Activated CD8-positive, alpha-beta memory T cell treated with anti-CD3 and anti-CD28 coated beads for 4 hours (primary cell): Measurements from ENCODE around the gene NXF2B.
"Not testable (repeated sequence)": the region's sequence is repeated elsewhere in the genome, so short reads cannot be mapped to it uniquely, and the experiment has no call there.

Experiments used
- DNase-seq, 2 donors: peaks; one replicate each; pipeline ENCODE4 v3.0.0-alpha.2; 2020; ENCODE audit warnings: low read depth in 2 of 2

NXF2B gene, protein sequence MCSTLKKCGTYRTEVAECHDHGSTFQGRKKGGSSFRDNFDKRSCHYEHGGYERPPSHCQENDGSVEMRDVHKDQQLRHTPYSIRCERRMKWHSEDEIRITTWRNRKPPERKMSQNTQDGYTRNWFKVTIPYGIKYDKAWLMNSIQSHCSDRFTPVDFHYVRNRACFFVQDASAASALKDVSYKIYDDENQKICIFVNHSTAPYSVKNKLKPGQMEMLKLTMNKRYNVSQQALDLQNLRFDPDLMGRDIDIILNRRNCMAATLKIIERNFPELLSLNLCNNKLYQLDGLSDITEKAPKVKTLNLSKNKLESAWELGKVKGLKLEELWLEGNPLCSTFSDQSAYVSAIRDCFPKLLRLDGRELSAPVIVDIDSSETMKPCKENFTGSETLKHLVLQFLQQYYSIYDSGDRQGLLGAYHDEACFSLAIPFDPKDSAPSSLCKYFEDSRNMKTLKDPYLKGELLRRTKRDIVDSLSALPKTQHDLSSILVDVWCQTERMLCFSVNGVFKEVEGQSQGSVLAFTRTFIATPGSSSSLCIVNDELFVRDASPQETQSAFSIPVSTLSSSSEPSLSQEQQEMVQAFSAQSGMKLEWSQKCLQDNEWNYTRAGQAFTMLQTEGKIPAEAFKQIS

DNA sequence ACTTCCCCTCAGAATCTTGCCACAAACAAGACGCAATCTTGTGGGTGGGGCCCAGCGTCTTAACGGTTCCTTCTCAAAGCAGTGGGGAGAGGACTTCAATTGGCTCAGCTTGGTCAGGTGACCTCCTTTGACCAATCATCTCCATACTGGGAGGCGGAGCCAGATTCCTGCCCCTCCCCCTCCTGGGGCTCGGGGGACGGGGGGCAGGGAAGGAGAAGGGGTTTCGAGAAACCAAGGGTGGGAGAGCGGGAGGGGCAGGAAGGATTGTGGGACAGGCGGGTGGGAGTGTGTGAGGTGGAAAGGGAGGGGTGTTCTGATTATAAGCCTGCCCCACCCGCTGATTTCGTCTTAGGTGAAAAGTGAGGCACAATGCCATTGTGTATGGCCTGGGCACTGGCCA lies at the start of gene NXF2B:
Gene NXF2B (minus strand): TSS at position 101 of the 400 bp plus-strand sequence. CDS start 59,972 bp downstream, outside the sequence.
- not testable (repeated sequence) for DNase-seq

GRCh38 chrX:102478765-102479164 lies 39.0 kb upstream of the NXF2B start:
- not testable (repeated sequence) for DNase-seq

DNA sequence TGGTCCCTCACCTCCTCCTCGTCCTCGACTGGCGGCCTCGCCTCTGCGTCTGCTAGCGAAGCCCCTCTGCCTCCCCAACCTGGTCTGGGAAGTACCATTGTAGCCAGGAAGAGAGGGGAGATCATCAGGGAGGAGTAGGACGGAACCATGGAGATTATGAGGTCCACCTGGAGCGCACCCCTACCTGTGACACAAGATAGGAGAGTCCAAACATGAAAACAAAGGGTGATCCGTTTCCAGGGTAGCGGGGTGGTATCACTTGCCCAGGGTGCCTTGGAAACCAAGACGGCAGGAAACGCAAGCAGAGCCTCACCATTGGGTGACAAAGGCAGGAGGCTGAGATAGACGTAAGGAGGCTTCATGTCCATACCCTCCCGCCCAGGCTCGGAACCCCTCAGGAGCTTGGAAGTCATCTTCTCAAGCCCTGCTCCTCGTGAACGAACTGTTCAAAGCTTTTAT lies 32.0 kb upstream of the NXF2B start, which contains the start of gene TCP11X2:
Gene TCP11X2 (minus strand): TSS at position 51 of the 459 bp plus-strand sequence.
- DNase-seq = not testable (repeated sequence)

DNA sequence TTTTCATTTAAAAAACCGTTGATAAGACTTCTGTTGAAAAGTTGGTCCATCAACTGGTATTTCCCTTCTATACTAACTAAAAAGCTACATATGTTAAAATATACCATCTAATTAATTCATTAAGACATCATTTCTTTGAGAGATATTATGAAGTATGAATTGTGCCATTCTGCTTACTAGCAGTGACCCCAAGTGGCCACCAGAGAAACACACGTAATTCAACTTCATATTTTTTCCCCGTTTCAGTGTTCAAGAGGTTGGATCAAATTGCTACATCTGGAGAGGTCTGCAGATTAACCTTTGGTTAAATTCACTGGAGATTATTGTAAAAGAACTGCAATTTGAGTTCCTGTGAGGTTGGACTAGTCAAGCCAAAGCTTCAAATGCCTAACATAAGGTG lies 30.4 kb upstream of the NXF2B start:
- DNase-seq = not testable (repeated sequence)

GRCh38 chrX:102458615-102459014 lies 18.8 kb upstream of the NXF2B start:
- not testable (repeated sequence) for DNase-seq

- not testable (repeated sequence) for DNase-seq
These were observed 25.3 kb downstream of the NXF2B start for GRCh38 chrX:102414493-102414892.

DNA sequence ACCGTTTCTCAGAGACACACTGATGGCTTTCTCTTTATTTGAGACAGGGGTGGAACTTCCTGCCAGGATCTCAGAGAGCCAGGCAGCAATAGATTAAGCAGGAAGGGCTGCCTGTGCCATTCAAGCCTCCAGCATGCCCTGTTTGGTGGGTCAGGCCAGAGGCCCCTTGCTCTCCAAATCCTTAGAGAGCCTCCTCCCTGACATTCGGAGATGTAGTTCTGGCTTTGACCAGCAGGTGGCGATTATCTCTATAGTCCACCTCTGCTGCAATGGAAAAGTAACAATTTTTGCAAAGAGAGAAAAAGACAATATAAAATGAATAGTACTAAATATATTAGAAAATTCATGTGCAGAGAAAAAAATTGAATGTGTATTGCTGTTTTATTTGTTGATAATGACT lies 93.9 kb downstream of the NXF2B start:
- DNase-seq = peak; percentile 24 to 39

DNA sequence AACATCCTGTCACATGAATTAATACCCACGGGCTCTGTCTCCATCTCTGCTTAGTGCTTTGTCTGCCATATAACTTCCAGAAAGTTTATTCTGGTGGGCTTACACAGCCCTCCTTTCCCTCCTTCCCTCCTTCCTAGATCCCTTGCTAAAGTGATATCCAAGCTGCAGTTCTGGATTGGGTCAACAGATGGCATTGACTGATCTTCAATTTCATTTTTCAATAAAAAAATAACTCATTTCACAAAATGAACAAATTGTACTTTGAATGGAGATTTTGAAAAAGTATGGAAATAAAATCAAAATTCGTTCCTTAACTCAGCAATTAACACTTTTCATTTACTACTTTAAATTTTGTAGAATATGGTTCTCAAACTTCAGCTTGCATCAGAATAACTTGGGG lies 97.9 kb downstream of the NXF2B start:
- no peak for DNase-seq

GRCh38 chrX:102339312-102340298 lies 100.2 kb downstream of the NXF2B start:
- DNase-seq = no peak

- no peak for DNase-seq
These were observed 101.6 kb downstream of the NXF2B start for GRCh38 chrX:102338162-102338561.
